ENCODE data around the gene PTOV1.

Gene PTOV1

DNA sequence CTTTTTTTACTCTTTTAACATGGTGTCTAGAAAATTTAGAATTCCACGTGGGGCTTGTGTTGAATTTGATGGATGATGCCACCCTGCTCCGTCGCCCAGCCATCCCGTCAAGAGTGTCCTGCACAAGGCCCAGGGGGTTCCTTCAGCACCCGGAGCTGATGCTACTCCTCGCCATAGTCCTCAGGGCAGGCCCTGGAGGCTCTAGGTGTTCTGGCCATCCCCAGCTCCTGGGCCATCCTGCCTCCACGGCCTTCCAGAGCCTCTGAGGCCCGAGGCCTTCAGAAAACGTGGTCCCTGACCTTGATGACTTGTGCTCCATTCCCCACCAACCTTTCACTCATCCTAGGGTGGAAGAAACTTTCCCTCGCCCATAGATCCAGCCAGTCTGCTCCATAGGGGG is 22.9 kb downstream of the PTOV1 start:
- 92% methylated on average over 10 of the region's 10 CpGs for WGBS

DNA sequence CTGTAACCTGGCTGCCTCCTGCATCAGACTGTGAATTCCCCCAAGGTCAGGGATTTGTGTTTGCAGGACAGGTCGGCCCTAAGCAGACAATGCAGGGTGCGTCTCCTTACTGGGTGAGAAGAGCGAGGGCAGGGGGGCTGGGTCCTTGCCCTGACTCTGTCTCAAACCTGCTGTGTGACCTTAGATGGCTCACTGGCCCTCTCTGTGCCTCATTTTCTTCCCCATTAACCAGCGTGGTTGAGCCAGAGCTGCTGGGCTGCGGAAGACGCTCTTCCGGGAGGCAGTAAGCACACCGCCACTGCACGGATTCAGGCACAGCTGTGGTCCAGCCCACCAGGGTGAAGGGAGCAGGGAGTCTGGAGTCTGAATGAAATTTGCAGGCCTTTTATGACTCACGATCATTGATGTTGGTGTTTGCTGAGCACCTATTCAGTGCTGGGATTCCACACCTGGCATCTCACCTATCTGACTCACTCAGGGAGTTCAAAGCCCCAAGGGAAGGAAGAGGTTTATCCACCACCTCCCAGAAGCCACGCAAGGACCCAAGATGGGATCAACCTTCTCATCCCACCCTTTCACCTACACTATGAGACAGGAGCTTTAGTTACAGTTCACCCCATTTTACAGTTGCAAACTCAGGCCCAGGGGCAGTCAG is 23.7 kb downstream of the PTOV1 start:
- Histone ChIP-seq H2BK120ac (ENCODE audit: low read depth, low read length) (no peak overlapping the region), H3K18ac (ENCODE audit: low read depth in 1 of 2, low read length in 2 of 2) (no peak overlapping the region), H3K27ac (ENCODE audit: low read length, poor library complexity, severe bottlenecking) (no peak overlapping the region), H3K79me1 (replicated peaks; ENCODE audit: low read length, poor library complexity, severe bottlenecking) (peaks cover 39% of the 10 kb centered on the region), H4K91ac (ENCODE audit: low read length) (peak overlapping the region; percentile 34), H3K4me3 (ENCODE audit: insufficient read depth in 1 of 2, low read depth in 1 of 2, low read length in 2 of 2) (peak overlapping the region in 1 of 2 experiments; percentile 99), H3K14ac (ENCODE audit: low read length in 2 of 2) (no peak overlapping the region), H3K9me3 (ENCODE audit: control insufficient read depth, low read length) (no peaks in the 10 kb centered on the region), H4K8ac (ENCODE audit: low read length) (no peak overlapping the region), H3K4me2 (ENCODE audit: low read length, poor library complexity, severe bottlenecking) (peak overlapping the region; percentile 82), H3K27me3 (ENCODE audit: control insufficient read depth in 1 of 2, insufficient read depth in 1 of 2, low read length in 2 of 2) (no peaks in the 10 kb centered on the region), H3K9ac (ENCODE audit: low read length) (peak overlapping the region; percentile 100), H2AFZ (ENCODE audit: low read depth, low read length) (no peak overlapping the region), H2BK15ac (ENCODE audit: low read depth, poor library complexity, severe bottlenecking) (no peak overlapping the region), H3K4me1 (ENCODE audit: control insufficient read depth, insufficient read depth, low read depth, low read length) (peaks cover 43% of the 10 kb centered on the region), H2BK12ac (ENCODE audit: low read length in 2 of 2) (peak overlapping the region in 1 of 2 experiments; percentile 64), H3K36me3 (ENCODE audit: control insufficient read depth in 1 of 2, insufficient read depth in 2 of 2, low read depth in 1 of 2, low read length in 2 of 2) (peaks cover 41 to 56% of the 10 kb centered on the region in 2 experiments), H3K4ac (ENCODE audit: low read depth in 1 of 2, low read length in 2 of 2) (no peak overlapping the region), H2AK5ac (ENCODE audit: low read length, severe bottlenecking) (peak overlapping the region; percentile 35), H2BK5ac (ENCODE audit: low read depth, low read length, poor library complexity, severe bottlenecking) (no peak overlapping the region), H3K23ac (ENCODE audit: low read length in 2 of 2) (no peak overlapping the region)
- WGBS = 97% methylated on average over 11 of the region's 11 CpGs
- no peak for DNase-seq

More for the DNA sequence above, 22.9 kb downstream of the PTOV1 start:
- Histone ChIP-seq H3K4me3 (ENCODE audit: insufficient read depth in 1 of 2, low read depth in 1 of 2, low read length in 2 of 2) (no peak overlapping the region), H2BK120ac (ENCODE audit: low read depth, low read length) (no peak overlapping the region), H2AK5ac (ENCODE audit: low read length, severe bottlenecking) (peak overlapping the region; percentile 65), H3K79me1 (replicated peaks; ENCODE audit: low read length, poor library complexity, severe bottlenecking) (peaks cover 34% of the 10 kb centered on the region), H2AFZ (ENCODE audit: low read depth, low read length) (no peak overlapping the region), H4K8ac (ENCODE audit: low read length) (no peak overlapping the region), H2BK5ac (ENCODE audit: low read depth, low read length, poor library complexity, severe bottlenecking) (no peak overlapping the region), H3K36me3 (ENCODE audit: control insufficient read depth in 1 of 2, insufficient read depth in 2 of 2, low read depth in 1 of 2, low read length in 2 of 2) (peaks cover 33 to 50% of the 10 kb centered on the region in 2 experiments), H2BK15ac (ENCODE audit: low read depth, poor library complexity, severe bottlenecking) (no peak overlapping the region), H3K9ac (ENCODE audit: low read length) (peak overlapping the region; percentile 48), H3K27me3 (ENCODE audit: control insufficient read depth in 1 of 2, insufficient read depth in 1 of 2, low read length in 2 of 2) (no peaks in the 10 kb centered on the region), H2BK12ac (ENCODE audit: low read length in 2 of 2) (no peak overlapping the region), H3K18ac (ENCODE audit: low read depth in 1 of 2, low read length in 2 of 2) (no peak overlapping the region), H3K4me1 (ENCODE audit: control insufficient read depth, insufficient read depth, low read depth, low read length) (peaks cover 40% of the 10 kb centered on the region), H3K27ac (ENCODE audit: low read length, poor library complexity, severe bottlenecking) (no peak overlapping the region), H3K4me2 (ENCODE audit: low read length, poor library complexity, severe bottlenecking) (no peak overlapping the region), H3K4ac (ENCODE audit: low read depth in 1 of 2, low read length in 2 of 2) (no peak overlapping the region), H4K91ac (ENCODE audit: low read length) (no peak overlapping the region), H3K9me3 (ENCODE audit: control insufficient read depth, low read length) (no peaks in the 10 kb centered on the region), H3K14ac (ENCODE audit: low read length in 2 of 2) (no peak overlapping the region), H3K23ac (ENCODE audit: low read length in 2 of 2) (no peak overlapping the region)
- no peak for DNase-seq

DNA sequence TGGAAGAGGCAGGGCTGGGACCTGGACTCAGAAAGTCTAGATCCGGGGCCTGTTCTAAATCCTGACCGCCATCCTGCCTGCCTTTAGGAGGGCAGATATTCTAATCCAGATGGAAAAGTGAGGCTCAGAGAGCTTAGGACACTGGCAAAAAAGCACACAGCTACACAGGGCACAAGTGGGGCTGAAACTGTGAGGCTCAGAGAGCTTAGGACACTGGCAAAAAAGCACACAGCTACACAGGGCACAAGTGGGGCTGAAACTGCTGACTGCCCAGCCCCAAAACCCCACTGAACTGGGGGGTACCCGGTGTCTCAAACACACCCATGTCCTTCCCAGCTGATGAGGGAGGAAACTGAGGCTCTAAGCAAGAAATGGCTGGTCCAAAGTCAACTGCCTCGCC is 24.2 kb downstream of the PTOV1 start:
- Histone ChIP-seq H3K4me1 (ENCODE audit: control insufficient read depth, insufficient read depth, low read depth, low read length) (peaks cover 40% of the 10 kb centered on the region), H2BK15ac (ENCODE audit: low read depth, poor library complexity, severe bottlenecking) (no peak overlapping the region), H3K27ac (ENCODE audit: low read length, poor library complexity, severe bottlenecking) (no peak overlapping the region), H3K18ac (ENCODE audit: low read depth in 1 of 2, low read length in 2 of 2) (no peak overlapping the region), H2AFZ (ENCODE audit: low read depth, low read length) (no peak overlapping the region), H3K9ac (ENCODE audit: low read length) (peak overlapping the region; percentile 100), H2BK120ac (ENCODE audit: low read depth, low read length) (no peak overlapping the region), H3K4ac (ENCODE audit: low read depth in 1 of 2, low read length in 2 of 2) (peak overlapping the region in 1 of 2 experiments; percentile 47), H3K4me3 (ENCODE audit: insufficient read depth in 1 of 2, low read depth in 1 of 2, low read length in 2 of 2) (peak overlapping the region; percentile 92 to 99), H3K4me2 (ENCODE audit: low read length, poor library complexity, severe bottlenecking) (peak overlapping the region; percentile 82), H3K36me3 (ENCODE audit: control insufficient read depth in 1 of 2, insufficient read depth in 2 of 2, low read depth in 1 of 2, low read length in 2 of 2) (peaks cover 46 to 57% of the 10 kb centered on the region in 2 experiments), H3K23ac (ENCODE audit: low read length in 2 of 2) (no peak overlapping the region), H2BK12ac (ENCODE audit: low read length in 2 of 2) (no peak overlapping the region), H3K14ac (ENCODE audit: low read length in 2 of 2) (no peak overlapping the region), H2BK5ac (ENCODE audit: low read depth, low read length, poor library complexity, severe bottlenecking) (no peak overlapping the region), H3K27me3 (ENCODE audit: control insufficient read depth in 1 of 2, insufficient read depth in 1 of 2, low read length in 2 of 2) (no peaks in the 10 kb centered on the region), H4K8ac (ENCODE audit: low read length) (peak overlapping the region; percentile 96), H2AK5ac (ENCODE audit: low read length, severe bottlenecking) (peak overlapping the region; percentile 35), H3K79me1 (replicated peaks; ENCODE audit: low read length, poor library complexity, severe bottlenecking) (peaks cover 41% of the 10 kb centered on the region), H3K9me3 (ENCODE audit: control insufficient read depth, low read length) (no peaks in the 10 kb centered on the region), H4K91ac (ENCODE audit: low read length) (no peak overlapping the region)
- 90% methylated on average over 4 of the region's 4 CpGs for WGBS
- DNase-seq = no peak

DNA sequence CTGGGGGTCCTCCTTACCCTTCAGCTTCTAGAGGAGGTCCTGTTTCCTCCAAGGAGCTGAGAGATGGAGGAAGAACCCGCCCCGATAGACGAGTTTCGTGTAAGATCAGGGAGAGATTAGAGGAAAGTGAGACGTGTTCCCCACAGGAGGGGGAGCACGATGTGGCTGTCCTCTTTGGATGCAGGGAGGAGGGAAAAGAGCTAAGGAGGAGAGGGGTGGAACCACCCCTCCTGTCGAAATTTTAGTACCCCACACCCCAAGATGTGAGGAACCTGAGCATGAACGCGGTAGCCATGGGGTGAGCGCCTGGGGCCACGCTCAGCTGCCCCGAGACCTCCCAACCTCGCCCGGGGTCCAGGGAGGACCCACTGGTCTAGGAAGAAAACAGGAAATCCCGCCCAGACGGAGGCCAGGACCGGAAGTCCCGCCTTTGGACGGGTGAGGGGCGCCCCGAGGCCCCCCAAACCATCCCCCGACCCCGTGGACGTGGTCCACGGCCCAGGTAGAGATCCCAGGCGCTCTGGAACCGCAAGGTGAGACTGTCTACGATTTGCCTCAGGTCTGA is 25.0 kb downstream of the PTOV1 start:
- Histone ChIP-seq H3K79me1 (replicated peaks; ENCODE audit: low read length, poor library complexity, severe bottlenecking) (peaks cover 48% of the 10 kb centered on the region), H2BK120ac (ENCODE audit: low read depth, low read length) (peak overlapping the region; percentile 93), H3K27me3 (ENCODE audit: control insufficient read depth in 1 of 2, insufficient read depth in 1 of 2, low read length in 2 of 2) (no peaks in the 10 kb centered on the region), H3K4me1 (ENCODE audit: control insufficient read depth, insufficient read depth, low read depth, low read length) (peaks cover 34% of the 10 kb centered on the region), H3K4me3 (ENCODE audit: insufficient read depth in 1 of 2, low read depth in 1 of 2, low read length in 2 of 2) (peak overlapping the region; percentile 92 to 99), H2AFZ (ENCODE audit: low read depth, low read length) (peak overlapping the region; percentile 75), H3K9me3 (ENCODE audit: control insufficient read depth, low read length) (no peaks in the 10 kb centered on the region), H4K8ac (ENCODE audit: low read length) (peak overlapping the region; percentile 96), H2AK5ac (ENCODE audit: low read length, severe bottlenecking) (peak overlapping the region; percentile 97), H3K18ac (ENCODE audit: low read depth in 1 of 2, low read length in 2 of 2) (peak overlapping the region; percentile 95 to 100), H3K4ac (ENCODE audit: low read depth in 1 of 2, low read length in 2 of 2) (peak overlapping the region; percentile 100), H4K91ac (ENCODE audit: low read length) (peak overlapping the region; percentile 100), H2BK5ac (ENCODE audit: low read depth, low read length, poor library complexity, severe bottlenecking) (peak overlapping the region; percentile 98), H3K4me2 (ENCODE audit: low read length, poor library complexity, severe bottlenecking) (peak overlapping the region; percentile 82), H3K14ac (ENCODE audit: low read length in 2 of 2) (peak overlapping the region in 1 of 2 experiments; percentile 98), H2BK12ac (ENCODE audit: low read length in 2 of 2) (peak overlapping the region; percentile 42 to 73), H3K36me3 (ENCODE audit: control insufficient read depth in 1 of 2, insufficient read depth in 2 of 2, low read depth in 1 of 2, low read length in 2 of 2) (peaks cover 47 to 59% of the 10 kb centered on the region in 2 experiments), H2BK15ac (ENCODE audit: low read depth, poor library complexity, severe bottlenecking) (peak overlapping the region; percentile 99), H3K9ac (ENCODE audit: low read length) (peak overlapping the region; percentile 100), H3K27ac (ENCODE audit: low read length, poor library complexity, severe bottlenecking) (peak overlapping the region; percentile 98), H3K23ac (ENCODE audit: low read length in 2 of 2) (peak overlapping the region in 1 of 2 experiments; percentile 95)
- DNase-seq = peak; percentile 73
- WGBS = 1% methylated on average over 27 of the region's 28 CpGs
